ENCODE results near the gene NALCN. TPM values are rescaled to one million over a fixed set of nuclear protein-coding genes. Genes with fewer than 3 reads are reported as not detected.

NALCN gene
- total RNA-seq, 4 donors from 2014 or later, result 0.76 to 3.3 (median 1.8) TPM

GRCh38 chr13:101354895-101355294, 61.4 kb downstream of the NALCN start:
- Histone ChIP-seq H3K27me3 (no peaks in the 10 kb centered on the region), H3K27ac (no peak overlapping the region), H3K9me3 (no peaks in the 10 kb centered on the region), H3K4me3 (no peak overlapping the region), H3K4me1 (no peaks in the 10 kb centered on the region), H3K36me3 (no peaks in the 10 kb centered on the region)
- 95% methylated on average over 5 of the region's 5 CpGs for WGBS
- no peak for TF ChIP-seq EP300 (IDR thresholded peaks at IDR 0.05)
- no peak for TF ChIP-seq CTCF (IDR thresholded peaks at IDR 0.05)
- no peak for TF ChIP-seq POLR2AphosphoS5 (IDR thresholded peaks at IDR 0.05)
- TF ChIP-seq POLR2A (IDR thresholded peaks at IDR 0.05), result no peak
- no peak for DNase-seq (ENCODE audit: low spot score in 2 of 2)

- no peaks in the 10 kb centered on the region for H3K27me3 ChIP-seq
Observed at GRCh38 chr13:101346942-101347728, 69.2 kb downstream of the NALCN start.

GRCh38 chr13:101346161-101346560, 70.1 kb downstream of the NALCN start:
- Histone ChIP-seq H3K4me1 (no peaks in the 10 kb centered on the region), H3K36me3 (no peaks in the 10 kb centered on the region), H3K9me3 (no peaks in the 10 kb centered on the region), H3K27me3 (no peaks in the 10 kb centered on the region), H3K27ac (no peak overlapping the region), H3K4me3 (no peak overlapping the region)
- no peak for TF ChIP-seq CTCF (IDR thresholded peaks at IDR 0.05)
- TF ChIP-seq POLR2A (IDR thresholded peaks at IDR 0.05), result no peak
- TF ChIP-seq EP300 (IDR thresholded peaks at IDR 0.05), result no peak
- no peak for TF ChIP-seq POLR2AphosphoS5 (IDR thresholded peaks at IDR 0.05)
- WGBS, result 92% methylated on average over 4 of the region's 4 CpGs
- no peak for DNase-seq (ENCODE audit: low spot score in 2 of 2)

More at GRCh38 chr13:101346942-101347728, 69.2 kb downstream of the NALCN start:
- H3K4me1 ChIP-seq, result no peaks in the 10 kb centered on the region
- H3K4me3 ChIP-seq, result no peak overlapping the region
- TF ChIP-seq POLR2AphosphoS5 (IDR thresholded peaks at IDR 0.05) (no peak), POLR2A (IDR thresholded peaks at IDR 0.05) (no peak)
- no peak overlapping the region for H3K27ac ChIP-seq
- DNase-seq (ENCODE audit: low spot score in 2 of 2), result no peak
- H3K9me3 ChIP-seq, result no peaks in the 10 kb centered on the region
- WGBS, result 80% methylated on average over 5 of the region's 5 CpGs
- H3K36me3 ChIP-seq, result no peaks in the 10 kb centered on the region

- no peak for TF ChIP-seq EP300 (IDR thresholded peaks at IDR 0.05)
- TF ChIP-seq CTCF (IDR thresholded peaks at IDR 0.05), result no peak
- no peak for TF ChIP-seq POLR2A (IDR thresholded peaks at IDR 0.05)
- TF ChIP-seq POLR2AphosphoS5 (IDR thresholded peaks at IDR 0.05), result no peak
- 50% methylated on average over 5 of the region's 5 CpGs for WGBS
- no peaks in the 10 kb centered on the region for H3K36me3 ChIP-seq
- no peak for DNase-seq (ENCODE audit: low spot score in 2 of 2)
- no peaks in the 10 kb centered on the region for H3K27me3 ChIP-seq
- H3K4me1 ChIP-seq, result no peaks in the 10 kb centered on the region
- H3K4me3 ChIP-seq, result no peak overlapping the region
- no peak overlapping the region for H3K27ac ChIP-seq
- no peaks in the 10 kb centered on the region for H3K9me3 ChIP-seq
Observed at GRCh38 chr13:101343128-101343787, 73.0 kb downstream of the NALCN start.

- Histone ChIP-seq H3K4me3 (no peak overlapping the region), H3K36me3 (no peaks in the 10 kb centered on the region), H3K9me3 (no peaks in the 10 kb centered on the region), H3K27ac (no peak overlapping the region), H3K27me3 (no peaks in the 10 kb centered on the region), H3K4me1 (no peaks in the 10 kb centered on the region)
- TF ChIP-seq CTCF (IDR thresholded peaks at IDR 0.05), result no peak
- TF ChIP-seq POLR2A (IDR thresholded peaks at IDR 0.05), result no peak
- TF ChIP-seq POLR2AphosphoS5 (IDR thresholded peaks at IDR 0.05), result no peak
- no peak for TF ChIP-seq EP300 (IDR thresholded peaks at IDR 0.05)
- no peak for DNase-seq (ENCODE audit: low spot score in 2 of 2)
- 68% methylated on average over 1 of the region's 1 CpG for WGBS
Observed at GRCh38 chr13:101341464-101341863, 74.8 kb downstream of the NALCN start.

All from suprapubic skin (tissue), 4 donors.